NCI-H82 treated with DMSO at 0.1 percent for 48 hours (cell line): ENCODE results near the gene RWDD2A.

Experiments
- DNase-seq: peaks from one replicate; lab custom pipeline; 2025; ENCODE audit not compliant: unreplicated experiment; lab: John Stamatoyannopoulos, UW

RWDD2A gene

DNA sequence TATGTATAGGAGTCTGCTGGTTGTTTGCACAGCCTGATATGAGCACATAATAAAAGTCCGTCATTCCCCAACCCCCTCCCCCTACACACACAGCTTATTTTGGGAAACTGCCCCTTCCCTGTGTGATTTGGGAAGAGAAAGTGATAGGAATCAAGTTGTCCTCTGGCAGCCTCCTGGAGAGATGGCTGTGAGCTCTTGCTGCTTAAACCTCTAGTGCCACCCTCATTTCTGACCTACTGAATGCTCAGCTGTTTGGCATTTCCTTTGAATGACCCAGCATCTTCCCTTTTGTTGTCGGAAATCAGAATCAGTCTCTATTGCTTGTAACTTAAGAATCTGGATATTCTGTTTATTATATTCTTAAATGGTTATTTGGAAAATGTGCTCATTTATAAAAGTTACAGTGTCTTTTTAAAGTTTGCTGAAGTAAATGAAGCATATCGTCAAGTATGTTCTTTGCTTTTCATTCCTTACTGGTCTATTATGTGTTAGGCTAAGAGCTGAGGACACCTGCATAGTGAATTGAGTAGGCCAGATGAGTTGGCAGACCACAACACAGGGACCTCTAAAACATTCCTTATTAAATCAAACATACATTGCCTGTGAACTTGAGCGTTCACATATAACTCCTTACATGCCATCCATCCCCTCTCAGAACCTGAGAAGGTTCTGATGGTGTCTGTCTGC is 5.5 kb downstream of the RWDD2A start:
- DNase-seq, result no peak

DNA sequence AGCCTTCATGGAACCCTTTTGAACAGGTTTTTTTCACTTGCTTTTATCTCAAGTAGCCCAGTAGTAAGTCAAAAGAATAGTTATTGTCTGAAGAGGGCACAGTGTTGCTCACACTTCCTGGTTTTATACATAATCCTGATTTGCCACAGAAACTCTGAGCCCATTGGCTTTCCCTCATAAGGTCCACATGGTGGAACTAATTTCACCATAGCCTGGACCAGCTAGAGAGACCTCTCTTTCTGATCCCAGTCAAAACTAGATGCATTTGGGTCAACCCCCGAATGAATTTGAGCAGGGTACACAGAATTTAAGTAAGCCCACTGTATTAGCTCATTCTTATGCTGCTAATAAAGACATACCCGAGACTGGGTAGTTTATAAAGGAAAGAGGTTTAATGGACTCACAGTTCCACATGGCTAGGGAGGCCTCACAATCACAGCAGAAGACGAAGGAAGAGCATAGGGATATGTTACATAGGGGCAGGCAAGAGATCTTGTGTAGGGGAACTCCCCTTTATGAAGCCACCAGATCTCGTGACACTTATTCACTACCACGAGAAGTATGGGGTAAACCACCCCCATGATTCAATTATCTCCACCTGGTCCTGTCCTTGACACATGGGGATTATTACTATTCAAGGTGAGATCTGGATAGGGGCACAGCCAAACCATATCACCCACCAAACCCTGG is 6.2 kb downstream of the RWDD2A start:
- no peak for DNase-seq

DNA sequence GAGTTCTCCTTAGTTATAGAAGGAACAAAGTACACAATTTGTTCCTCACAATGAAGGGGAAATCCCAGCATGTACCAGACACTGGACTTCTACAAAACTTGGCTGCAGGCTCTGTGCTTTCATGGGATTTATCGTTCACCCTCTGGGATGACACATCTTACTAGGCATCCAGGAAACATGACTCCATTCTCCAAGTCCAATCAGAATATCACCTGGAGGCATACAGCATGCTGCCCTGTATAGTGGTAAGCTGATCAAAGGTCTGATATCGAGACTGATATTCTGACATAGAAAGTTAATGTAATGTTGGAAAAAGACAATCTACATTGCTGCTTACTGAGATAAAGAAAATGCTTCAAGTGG is 6.7 kb downstream of the RWDD2A start:
- no peak for DNase-seq

DNA sequence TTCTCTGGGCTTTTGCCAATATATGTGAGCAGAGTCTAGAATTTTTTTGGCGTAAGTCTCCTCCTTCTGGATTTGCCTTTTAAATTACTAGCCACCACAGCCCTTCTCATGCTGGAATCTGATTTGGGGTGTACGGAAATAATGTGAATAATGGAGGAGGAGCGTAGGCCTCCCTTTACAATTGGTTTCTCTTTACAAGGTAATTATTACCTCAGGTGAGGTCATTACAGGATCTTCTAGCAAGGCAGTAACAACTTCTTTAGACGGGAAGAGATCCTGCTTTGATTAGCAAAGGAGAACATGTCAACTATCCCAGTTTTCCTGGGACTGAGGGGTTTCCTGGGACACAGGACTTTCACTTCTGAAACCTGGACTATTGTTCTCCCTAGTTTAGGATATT is 8.9 kb downstream of the RWDD2A start:
- DNase-seq, result no peak

DNA sequence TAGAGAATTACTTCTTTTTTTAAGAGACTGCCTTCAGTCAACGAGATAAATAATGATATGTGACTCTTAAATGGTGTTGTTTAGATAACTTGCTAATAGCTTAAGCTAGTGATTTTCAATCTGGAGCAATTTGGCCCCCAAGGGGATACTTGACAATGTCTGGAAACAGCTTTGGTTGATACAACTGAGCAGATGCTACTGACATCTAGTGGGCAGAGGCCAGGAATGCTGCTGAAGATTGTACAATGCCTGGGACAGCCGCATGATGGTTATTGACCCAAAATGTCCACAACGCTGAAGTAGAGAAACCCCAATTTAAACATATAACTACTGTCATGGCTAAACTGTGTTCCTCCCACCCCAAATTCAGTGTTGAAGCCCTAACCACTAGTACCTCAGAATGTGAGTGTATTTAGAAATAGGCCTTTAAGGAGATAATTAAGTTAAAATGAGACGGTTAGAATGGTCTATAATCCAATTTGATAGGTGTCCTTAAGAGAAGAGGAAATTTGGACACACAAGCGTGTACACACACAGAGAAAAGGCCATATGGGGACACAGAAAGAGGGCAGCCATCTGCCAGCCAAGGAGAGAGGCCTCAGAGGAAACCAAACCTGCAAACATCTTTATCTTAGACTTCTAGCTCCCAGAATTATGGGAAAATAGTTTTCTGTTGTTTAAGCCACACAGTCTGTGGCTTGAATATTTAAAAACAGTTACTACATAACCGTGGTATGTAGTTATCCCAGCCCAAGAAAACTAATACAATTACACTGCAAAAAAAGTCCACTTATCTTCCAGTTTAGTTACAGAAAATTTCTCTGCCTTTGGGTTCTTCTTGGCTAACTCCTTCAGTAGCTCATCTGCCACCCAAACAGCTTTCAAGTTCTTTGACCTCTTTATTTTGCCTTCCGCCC is 22.2 kb downstream of the RWDD2A start:
- peak; percentile 93 for DNase-seq

DNA sequence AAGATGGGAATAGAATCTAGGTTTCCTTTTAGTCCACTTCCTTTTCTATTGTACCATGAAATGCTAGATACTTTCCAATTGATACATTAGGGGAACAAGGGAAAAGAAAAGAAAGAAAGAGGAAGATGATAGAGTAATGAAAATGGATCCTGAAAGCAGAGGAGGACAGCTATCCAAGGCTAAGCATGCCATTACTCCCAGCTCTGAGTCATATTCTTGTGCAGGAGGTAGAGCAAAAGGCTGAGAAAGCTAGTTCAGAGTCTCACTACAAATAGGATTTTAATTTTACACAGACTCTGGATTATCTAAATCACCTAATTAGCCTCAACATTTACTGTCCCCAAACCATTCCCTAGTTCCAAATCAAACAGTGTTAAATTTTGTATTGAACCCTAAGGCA is 23.6 kb downstream of the RWDD2A start:
- DNase-seq, result peak; percentile 14

DNA sequence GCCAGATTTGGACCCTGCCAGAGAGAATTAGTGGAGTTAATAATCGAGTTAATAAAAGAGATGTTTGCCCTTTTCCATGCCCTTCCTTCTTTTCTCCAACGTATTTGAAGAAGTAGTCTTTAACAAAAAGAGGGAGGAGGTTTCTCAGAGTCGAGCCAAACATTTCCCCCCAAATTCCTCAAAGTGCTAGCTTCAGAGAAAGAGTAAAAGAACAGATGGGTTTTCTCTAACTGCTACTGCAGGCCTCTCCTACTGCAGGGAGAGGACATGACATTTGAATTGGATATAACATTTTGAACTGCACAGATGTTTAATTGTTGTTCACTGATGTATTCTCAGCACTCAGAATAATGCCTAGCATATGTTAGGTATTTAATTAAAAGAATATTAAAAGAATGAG is 25.5 kb downstream of the RWDD2A start:
- peak; percentile 3 for DNase-seq

DNA sequence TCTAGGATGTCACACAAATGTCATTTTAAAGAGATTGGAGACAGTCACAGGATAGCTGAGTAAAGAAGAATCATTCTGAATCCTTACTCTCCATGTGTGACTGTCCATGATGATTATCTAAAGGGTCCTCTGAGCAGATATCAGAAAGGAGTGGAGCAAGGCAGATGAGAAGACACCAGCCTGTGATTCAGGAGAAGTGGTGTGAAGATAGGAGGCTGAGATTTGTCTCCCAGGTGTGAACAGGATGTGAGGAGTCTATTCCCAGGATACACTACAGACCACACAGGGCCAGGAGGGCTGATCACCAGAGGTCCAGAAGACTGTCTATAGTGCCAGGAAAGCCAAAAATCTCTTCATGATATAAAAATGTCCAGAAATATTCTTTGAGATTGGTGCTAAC is 27.0 kb downstream of the RWDD2A start:
- DNase-seq, result no peak

DNA sequence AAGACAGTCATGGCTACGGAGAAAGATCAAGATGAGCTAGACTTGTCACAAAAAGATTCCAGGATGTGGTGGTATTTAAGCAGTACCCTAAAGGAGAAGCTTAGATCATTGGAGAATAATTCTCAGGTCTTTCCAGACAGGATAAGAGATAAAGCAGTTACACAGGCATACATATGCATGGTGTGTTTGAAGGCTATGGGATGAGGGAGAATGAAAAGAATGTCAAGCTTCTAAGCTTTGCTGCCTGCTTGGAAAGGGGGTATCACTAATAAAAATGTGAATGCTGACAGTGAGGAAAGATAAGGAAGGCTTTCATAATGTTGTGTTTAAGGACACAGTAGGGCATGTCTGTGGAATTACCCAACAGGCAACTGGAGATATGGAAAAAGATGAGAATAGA is 28.1 kb downstream of the RWDD2A start:
- no peak for DNase-seq

DNA sequence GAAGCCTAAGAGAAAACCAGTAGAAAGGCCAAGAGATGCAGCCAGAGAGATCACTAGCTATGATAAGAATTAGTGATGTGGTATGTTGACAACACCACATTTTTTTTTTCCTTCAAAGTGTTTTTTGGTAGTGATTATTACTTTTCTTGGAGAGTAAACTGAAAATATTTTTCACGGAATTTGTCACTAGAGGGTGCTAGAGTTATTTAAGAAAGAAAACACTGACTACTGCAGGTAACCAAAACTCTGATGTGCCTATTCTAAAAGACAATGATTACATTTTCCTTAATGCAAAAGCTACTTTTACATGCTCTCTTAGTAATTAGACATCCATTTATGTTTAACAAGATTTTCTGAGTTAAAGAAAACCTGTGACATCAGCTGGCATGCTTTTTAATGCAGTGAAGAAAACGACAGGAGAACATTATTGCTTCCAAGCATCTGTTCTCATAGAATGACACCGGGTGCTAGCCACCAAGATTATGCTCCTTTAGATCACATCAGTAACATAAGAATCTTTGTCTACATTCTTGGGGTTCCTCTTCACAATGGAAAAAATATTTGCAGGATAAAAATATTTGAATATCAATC is 28.8 kb downstream of the RWDD2A start:
- peak; percentile 29 for DNase-seq

DNA sequence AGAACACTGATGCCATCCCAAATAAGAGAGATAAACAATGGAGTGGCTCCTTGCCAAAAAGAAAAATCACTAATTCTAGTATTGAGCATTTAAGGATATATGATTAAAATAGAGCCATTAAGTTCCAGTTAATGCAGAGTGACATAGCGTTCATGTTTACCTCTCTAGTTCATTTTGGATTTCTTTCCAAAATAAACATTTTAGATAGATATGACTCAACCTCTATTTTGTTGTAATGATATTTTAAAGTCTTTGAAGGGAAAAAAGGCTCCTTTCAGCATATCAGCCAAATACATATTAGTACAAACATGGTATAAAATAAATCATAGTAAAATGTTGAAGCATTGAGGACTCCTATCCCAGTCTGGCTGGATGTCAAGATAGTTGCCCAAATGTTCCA is 33.4 kb downstream of the RWDD2A start:
- DNase-seq, result no peak

DNA sequence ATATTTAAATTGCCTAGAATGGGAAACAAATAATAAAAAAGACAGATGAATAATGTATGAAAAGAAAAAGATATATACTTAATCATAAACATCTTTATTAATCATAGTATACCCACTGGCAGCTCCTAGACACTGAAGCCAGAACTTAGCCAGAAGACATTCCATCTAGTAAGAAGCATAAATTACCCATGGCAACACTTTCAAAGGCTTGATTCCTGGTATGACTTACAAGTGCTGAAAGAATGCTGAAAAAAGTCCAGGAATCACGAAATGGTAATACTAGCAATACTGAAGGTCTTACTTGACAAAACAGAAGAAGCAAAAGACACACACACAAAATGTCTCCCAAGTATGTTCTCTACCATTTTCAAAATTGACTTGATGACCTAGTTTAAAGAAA is 38.0 kb downstream of the RWDD2A start:
- no peak for DNase-seq

DNA sequence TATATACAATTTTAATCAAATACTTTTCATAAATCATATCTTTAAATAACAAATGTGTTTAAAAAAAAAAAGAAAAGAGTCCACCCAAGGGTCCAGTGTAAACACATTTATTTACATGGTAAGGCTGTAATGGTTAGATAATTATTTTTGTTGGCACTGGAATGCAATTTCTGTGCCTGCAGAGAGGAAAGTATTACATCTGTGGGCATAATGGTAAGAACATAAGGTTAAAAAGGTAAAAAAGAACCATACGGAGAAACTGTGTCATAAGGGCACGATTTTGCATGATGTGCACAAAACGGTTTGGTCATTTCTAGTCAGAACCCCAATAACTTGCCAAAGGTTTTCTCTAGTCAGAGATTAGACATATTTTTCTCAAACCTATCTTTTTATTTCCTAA is 54.3 kb downstream of the RWDD2A start:
- DNase-seq, result no peak
